Measurements from ENCODE around the gene IGSF9.

The IGSF9 gene

DNA sequence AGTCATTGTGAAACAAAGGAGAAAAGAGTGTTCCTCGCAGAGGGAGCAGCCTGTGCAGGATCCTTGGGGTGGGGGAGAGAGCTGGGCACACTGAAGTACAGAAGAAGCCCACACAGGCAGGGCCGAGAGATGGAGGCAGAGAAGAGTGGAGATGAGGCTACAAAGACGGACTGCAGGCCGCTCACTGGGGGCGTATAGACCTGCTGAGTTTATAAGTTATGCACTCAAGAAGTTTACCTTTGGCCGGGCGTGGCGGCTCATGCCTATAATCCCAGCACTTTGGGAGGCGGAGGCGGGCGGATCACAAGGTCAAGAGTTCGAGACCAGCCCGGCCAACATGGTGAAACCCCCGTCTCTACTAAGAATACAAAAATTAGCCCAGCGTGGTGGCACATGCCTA is 16.2 kb upstream of the IGSF9 start:
- ATAC-seq (no peak), DNase-seq (no peak)
- no peaks in the 10 kb centered on the region for H3K9me3 Mint-ChIP-seq
- H3K4me1 Mint-ChIP-seq: peaks cover 4% of the 10 kb centered on the region
- peaks cover 16% of the 10 kb centered on the region for H3K27me3 Mint-ChIP-seq
- no peak overlapping the region for H3K27ac Mint-ChIP-seq
- H3K4me3 Mint-ChIP-seq: no peak overlapping the region
- H3K36me3 Mint-ChIP-seq (ENCODE audit: low read depth): no peaks in the 10 kb centered on the region

DNA sequence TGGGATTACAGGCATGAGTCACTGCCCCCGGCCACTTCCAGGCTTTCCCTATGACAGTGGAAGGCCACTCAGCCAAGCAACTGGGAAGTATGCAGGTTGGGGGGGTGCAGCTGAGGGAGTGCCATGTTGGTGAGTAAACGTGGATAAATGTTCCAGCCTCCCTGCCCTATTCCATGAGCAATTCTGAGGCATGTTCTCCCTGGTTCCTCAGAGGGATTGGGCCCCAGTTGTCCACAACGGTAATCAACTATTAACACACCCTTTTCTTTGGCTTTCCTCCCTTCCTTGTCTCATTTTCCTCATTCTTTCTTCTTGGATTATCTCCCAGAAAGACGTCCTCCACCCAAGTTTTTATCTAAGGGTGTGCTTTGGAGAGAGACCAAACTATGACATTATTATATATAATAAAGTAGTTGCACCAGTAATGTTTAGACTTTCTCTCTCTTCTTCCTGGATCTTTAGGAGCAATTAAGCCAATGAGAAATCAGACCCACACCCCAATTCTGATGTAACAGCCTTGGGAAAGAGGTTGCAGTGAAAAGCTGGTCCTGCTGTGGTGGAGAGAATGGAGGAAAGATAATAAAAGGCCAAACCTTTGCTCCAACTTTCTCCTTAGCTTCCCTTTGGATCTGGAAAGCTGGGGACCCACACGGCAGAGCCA is 15.4 kb upstream of the IGSF9 start:
- no peak for DNase-seq
- H3K36me3 Mint-ChIP-seq (ENCODE audit: low read depth): no peaks in the 10 kb centered on the region
- no peak overlapping the region for H3K4me3 Mint-ChIP-seq

DNA sequence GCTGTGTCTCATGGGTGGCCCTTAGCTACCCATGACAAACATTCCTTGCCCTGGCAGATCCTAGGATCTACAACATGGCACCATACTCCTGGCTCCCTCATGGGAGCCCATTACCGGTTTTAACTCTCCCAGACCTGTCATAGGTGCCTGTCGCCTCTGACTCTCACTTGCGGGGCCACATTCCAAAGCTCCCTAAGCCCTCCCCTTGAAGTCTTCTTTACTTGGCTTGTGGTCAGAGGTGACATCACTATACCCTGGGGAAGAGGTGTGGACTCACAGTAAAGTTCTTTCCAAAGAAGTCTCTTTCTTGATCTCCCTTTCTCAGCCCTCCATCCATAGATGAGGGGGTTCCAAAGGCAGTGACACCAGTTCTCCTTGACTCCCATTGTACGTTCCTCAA is 14.0 kb upstream of the IGSF9 start:
- DNase-seq: no peak
- Mint-ChIP-seq H3K9me3 (no peaks in the 10 kb centered on the region), H3K27ac (no peak overlapping the region), H3K27me3 (peaks cover 7% of the 10 kb centered on the region), H3K4me3 (no peak overlapping the region), H3K36me3 (ENCODE audit: low read depth) (no peaks in the 10 kb centered on the region), H3K4me1 (peaks cover 4% of the 10 kb centered on the region)
- ATAC-seq: no peak

More for the DNA sequence above, 15.4 kb upstream of the IGSF9 start:
- Mint-ChIP-seq H3K4me1 (peaks cover 4% of the 10 kb centered on the region), H3K27ac (no peak overlapping the region), H3K9me3 (no peaks in the 10 kb centered on the region), H3K27me3 (peaks cover 11% of the 10 kb centered on the region)
- ATAC-seq: no peak

DNA sequence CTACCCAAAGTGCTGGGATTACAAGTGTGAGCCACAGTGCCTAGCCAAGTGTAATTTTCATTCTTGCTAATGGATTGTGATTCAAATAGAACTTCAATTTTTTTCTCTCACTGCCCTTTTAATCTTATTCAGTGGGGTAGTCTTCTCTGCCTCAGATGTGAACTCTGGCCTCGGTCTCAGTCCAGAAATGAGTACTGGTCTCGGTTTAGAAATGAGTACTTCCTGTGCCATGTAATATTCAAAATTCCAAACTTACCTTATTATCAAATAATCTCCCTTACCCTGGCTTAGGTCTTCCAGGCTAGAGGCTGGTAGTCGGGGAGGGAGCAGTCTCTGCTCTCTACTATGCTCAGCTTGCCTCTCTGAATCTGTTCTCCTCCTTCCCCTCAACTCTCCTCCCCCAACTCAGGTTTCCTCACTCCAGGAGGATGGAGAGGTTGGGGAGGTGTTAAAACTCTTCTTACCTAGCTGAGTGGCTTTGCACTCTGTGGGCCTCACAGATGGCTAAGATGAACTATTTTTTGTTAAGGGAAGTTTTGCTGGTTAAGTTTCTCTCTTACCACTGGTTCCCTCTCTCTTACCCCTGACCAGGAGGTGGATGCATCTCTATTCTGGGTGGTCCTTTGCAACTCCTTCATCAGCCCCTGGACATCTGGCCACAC is 13.4 kb upstream of the IGSF9 start:
- ATAC-seq (peak; percentile 7), DNase-seq (no peak)
- Mint-ChIP-seq H3K27me3 (peaks cover 10% of the 10 kb centered on the region), H3K4me1 (peaks cover 4% of the 10 kb centered on the region), H3K4me3 (no peak overlapping the region), H3K27ac (no peak overlapping the region), H3K36me3 (ENCODE audit: low read depth) (no peaks in the 10 kb centered on the region), H3K9me3 (no peaks in the 10 kb centered on the region)

DNA sequence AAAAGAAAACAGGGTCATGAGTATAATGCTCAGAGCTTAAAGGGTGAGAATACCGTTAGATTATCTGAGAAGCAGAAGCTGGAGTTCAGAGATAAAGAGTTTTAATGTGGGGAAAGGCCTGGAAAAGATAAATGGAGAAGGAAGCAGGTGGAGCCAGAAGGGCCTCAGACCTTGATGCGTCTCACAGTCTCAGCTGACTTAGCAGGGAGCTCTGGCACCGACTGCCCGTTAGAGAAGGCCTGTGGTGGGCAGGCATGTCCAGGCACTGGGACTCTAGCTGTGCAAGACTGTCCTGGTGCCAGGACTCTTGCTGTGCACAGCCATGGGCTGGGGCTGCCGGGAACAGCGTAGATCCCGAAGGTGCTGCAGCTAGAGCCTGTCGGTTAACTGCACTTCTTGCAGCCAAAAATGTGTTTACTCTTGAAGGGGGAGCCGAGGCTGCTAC is 12.4 kb upstream of the IGSF9 start:
- no peaks in the 10 kb centered on the region for H3K9me3 Mint-ChIP-seq
- H3K4me3 Mint-ChIP-seq: no peak overlapping the region
- no peak overlapping the region for H3K27ac Mint-ChIP-seq
- ATAC-seq (no peak), DNase-seq (no peak)
- H3K27me3 Mint-ChIP-seq: peaks cover 12% of the 10 kb centered on the region
- no peaks in the 10 kb centered on the region for H3K36me3 Mint-ChIP-seq (ENCODE audit: low read depth)
- peaks cover 4% of the 10 kb centered on the region for H3K4me1 Mint-ChIP-seq

DNA sequence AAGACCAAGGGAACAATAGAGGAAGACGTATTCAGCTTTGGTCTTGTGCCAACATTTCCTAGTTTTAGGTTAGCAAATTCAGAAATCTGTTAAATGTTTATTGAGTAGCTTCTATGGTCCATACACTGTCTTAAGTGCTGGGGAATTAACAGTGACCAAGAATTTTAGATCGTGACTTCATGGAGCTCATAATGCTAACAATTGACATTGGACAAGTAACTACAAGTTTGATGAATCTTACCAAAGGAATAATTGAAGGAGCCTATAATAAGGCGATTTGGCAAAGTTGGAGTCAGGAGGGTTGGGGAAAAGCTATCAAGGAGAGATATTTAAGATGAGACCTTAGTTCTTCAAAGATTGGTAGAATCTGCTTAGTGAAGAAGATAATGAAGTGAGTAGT is 10.0 kb upstream of the IGSF9 start:
- Mint-ChIP-seq H3K36me3 (ENCODE audit: low read depth) (no peaks in the 10 kb centered on the region), H3K4me3 (no peak overlapping the region), H3K9me3 (no peaks in the 10 kb centered on the region), H3K27ac (no peak overlapping the region), H3K27me3 (peaks cover 11% of the 10 kb centered on the region), H3K4me1 (peaks cover 4% of the 10 kb centered on the region)
- ATAC-seq (no peak), DNase-seq (no peak)

DNA sequence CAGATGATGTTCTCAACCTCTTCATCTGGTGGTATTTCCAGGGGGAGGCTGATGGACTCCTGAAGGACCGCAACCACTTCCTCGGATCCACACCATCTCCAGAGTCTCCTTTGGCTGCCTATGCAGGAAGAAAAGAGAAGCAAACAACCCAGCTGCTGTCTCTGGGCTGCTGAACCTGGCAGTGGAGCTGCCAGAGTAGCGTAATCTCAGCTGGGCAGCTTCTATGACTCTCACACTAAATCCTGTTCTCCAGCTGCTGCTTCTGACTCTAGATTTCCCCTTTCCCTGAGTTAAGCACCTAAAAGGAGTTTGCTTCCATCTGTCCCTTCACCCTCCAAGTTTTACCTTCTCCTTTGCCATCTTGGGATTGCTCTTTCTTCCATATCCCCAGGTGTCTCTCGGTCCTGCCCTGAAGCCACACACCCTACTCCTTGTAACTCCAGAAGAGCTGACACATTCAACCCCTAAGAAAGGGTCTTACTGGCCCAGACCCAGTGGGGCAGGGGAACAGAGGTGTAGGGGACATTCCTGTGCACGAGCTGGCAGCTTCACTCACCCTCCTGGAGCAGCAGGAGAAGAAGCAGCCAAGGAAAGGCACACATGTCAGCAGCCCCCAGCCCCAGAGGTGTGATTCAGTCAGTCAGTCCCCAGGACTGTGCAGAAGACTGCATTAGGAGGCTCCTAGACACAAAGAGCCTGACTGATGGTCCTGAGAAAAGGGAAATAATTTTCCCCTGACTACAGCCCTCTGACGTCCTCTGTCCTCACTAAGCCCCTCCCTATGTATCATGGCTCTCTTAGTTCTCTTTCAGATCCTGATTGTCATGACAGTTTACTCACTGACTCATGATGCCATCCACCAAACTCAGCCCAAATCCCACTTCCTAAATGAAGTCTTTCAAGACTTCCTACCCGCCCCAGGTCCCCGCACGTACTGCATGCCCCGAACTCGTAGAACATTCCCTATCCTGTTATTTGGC is 8.4 kb upstream of the IGSF9 start, which contains the start of gene SLAMF9:
Gene SLAMF9, minus strand, starts transcription at position 702 of the 980 bp plus-strand sequence. Its CDS starts 100 bp downstream, at position 602.
- Mint-ChIP-seq H3K4me1 (peaks cover 2% of the 10 kb centered on the region), H3K36me3 (ENCODE audit: low read depth) (no peaks in the 10 kb centered on the region), H3K9me3 (no peaks in the 10 kb centered on the region), H3K27me3 (peaks cover 11% of the 10 kb centered on the region), H3K4me3 (no peak within 1 kb of the TSS), H3K27ac (no peak within 1 kb of the TSS)
- DNase-seq: no peak
- ATAC-seq: no peak

DNA sequence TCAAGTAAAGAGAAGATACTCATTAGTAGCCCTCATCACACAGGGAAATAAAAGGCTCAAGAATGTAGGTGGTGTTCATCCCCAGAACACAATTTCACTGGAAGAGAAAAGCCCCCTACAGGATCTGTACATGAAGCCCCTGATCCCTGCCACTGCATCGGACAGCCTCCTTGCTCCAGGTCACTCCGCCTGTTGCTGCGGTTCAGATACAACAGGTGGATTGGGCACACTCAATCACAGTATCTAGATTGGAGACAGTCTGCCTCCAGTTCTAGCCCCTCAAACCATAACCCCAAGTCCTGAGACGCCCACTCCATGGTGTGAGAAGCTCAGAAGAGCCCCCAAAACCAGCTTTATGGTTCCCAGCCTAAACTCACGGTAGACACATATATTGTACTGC is 7.5 kb upstream of the IGSF9 start:
- peaks cover 11% of the 10 kb centered on the region for H3K27me3 Mint-ChIP-seq
- H3K36me3 Mint-ChIP-seq (ENCODE audit: low read depth): no peaks in the 10 kb centered on the region
- H3K27ac Mint-ChIP-seq: no peak overlapping the region
- no peaks in the 10 kb centered on the region for H3K4me1 Mint-ChIP-seq
- H3K4me3 Mint-ChIP-seq: no peak overlapping the region
- H3K9me3 Mint-ChIP-seq: no peaks in the 10 kb centered on the region
- no peak for DNase-seq
- no peak for ATAC-seq

DNA sequence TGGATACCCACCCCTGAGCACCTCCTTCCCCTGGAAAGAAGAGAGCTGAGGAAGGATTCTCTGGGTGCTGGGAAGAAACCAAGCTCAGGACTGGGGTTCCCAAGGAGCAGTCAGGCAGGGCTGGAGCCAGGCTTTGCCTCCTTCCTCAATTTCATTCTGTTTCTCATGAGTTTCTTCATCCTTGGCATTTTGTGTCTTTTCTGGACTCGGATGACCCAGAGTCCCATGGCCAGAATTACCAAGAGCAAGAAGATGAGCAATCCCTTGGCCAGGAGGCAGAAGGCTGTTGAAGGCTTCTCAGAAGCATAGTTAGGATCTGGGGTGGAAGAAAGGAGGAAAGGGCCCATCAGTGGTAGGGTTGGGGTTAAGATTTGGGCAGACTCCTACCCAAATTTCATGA is 6.1 kb upstream of the IGSF9 start:
- Mint-ChIP-seq H3K4me1 (no peaks in the 10 kb centered on the region), H3K36me3 (ENCODE audit: low read depth) (no peaks in the 10 kb centered on the region), H3K27me3 (peaks cover 13% of the 10 kb centered on the region), H3K4me3 (no peak overlapping the region), H3K9me3 (no peaks in the 10 kb centered on the region), H3K27ac (no peak overlapping the region)
- ATAC-seq: no peak
- no peak for DNase-seq

DNA sequence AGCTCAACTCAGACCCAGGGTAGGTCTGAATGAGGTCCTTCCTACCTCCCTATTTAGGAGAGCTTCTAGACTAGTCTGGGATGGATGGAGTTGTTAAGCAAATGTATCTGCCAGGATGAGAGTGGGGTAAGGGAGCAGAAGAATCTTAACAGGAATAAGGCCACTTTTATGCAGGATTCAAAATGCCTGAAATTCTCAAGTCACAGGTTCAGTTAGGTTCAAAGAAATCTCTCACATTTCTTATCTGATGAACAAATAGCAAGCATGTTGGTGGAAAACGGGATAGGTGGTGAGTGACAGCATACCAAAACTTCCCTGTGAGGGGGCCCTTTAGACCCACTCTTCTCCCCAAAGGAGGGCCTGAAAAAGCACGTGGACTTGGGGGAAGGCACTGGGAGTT is 5.6 kb upstream of the IGSF9 start:
- no peak overlapping the region for H3K27ac Mint-ChIP-seq
- no peaks in the 10 kb centered on the region for H3K9me3 Mint-ChIP-seq
- peaks cover 1% of the 10 kb centered on the region for H3K4me1 Mint-ChIP-seq

DNA sequence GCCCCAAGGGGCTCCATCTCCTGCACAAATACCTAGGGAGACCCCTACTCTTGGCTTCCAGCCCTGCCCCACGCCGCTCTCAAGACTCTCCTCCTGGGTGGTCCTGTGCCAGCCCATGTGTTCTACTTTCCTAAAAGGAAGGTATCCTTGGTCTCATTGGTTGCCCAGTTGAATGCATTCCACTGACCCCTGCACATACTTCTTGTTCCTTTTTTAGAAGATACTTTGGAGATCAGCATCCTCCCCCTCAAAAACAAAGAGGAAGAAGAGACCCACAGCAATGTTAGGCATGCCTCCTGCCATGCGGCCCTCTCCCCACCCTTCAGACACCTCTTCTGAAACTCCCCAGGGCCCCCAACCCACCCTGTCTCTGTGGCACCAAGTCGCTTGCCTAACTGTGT is 4.6 kb upstream of the IGSF9 start:
- Mint-ChIP-seq H3K4me1 (peaks cover 6% of the 10 kb centered on the region), H3K27me3 (peaks cover 15% of the 10 kb centered on the region), H3K36me3 (ENCODE audit: low read depth) (no peaks in the 10 kb centered on the region), H3K9me3 (no peaks in the 10 kb centered on the region), H3K27ac (no peak overlapping the region), H3K4me3 (no peak overlapping the region)
- DNase-seq: no peak
- ATAC-seq: no peak

More for the DNA sequence above, 5.6 kb upstream of the IGSF9 start:
- Mint-ChIP-seq H3K4me3 (no peak overlapping the region), H3K27me3 (peaks cover 13% of the 10 kb centered on the region), H3K36me3 (ENCODE audit: low read depth) (no peaks in the 10 kb centered on the region)
- ATAC-seq: no peak
- DNase-seq: no peak

DNA sequence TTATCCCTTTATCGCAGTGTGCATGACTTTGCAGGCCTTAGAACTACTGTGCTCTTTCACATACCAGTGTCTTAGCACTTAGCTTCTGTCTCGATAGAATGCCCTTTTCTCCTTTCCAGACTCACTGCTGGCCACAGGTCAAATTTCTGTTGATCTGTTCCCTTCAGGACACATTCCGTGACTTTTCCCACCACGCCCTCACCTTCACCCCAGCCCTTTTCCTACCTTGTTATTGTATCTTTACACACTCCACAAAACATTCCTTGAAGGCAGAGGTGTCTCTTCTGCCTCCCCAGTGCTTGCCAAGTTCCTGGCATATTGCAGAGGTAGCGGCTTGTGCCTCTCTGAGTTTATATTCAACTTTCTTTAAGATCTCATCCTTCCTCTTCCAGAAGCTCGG is 3.7 kb upstream of the IGSF9 start:
- Mint-ChIP-seq H3K27ac (no peak overlapping the region), H3K36me3 (ENCODE audit: low read depth) (no peaks in the 10 kb centered on the region), H3K27me3 (peaks cover 20% of the 10 kb centered on the region), H3K9me3 (no peaks in the 10 kb centered on the region), H3K4me3 (no peak overlapping the region), H3K4me1 (peaks cover 6% of the 10 kb centered on the region)
- DNase-seq (no peak), ATAC-seq (no peak)

DNA sequence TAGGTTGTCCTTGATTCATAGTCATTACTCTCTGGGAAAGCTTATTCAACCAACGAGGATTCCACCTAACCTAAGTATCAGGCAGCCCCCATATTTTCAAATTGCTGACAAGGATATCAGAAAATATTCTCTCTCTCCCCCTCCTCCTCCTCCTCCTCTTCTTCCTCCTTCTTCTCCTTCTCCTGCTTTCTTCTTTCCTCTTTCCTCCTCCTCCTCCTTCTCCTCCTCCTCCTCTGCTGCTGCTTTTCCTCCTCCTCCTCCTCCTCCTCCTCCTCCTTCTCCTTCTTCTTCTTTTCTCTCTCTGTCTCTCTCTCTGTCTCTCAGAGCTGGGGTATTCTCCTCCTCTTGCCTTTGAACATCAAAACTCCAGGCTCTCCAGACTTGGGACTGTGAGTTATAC is 2.5 kb upstream of the IGSF9 start:
- Mint-ChIP-seq H3K4me3 (no peak overlapping the region), H3K27me3 (peaks cover 25% of the 10 kb centered on the region), H3K27ac (no peak overlapping the region), H3K4me1 (peaks cover 6% of the 10 kb centered on the region), H3K36me3 (ENCODE audit: low read depth) (no peaks in the 10 kb centered on the region), H3K9me3 (no peaks in the 10 kb centered on the region)
- DNase-seq: no peak
- ATAC-seq: no peak

DNA sequence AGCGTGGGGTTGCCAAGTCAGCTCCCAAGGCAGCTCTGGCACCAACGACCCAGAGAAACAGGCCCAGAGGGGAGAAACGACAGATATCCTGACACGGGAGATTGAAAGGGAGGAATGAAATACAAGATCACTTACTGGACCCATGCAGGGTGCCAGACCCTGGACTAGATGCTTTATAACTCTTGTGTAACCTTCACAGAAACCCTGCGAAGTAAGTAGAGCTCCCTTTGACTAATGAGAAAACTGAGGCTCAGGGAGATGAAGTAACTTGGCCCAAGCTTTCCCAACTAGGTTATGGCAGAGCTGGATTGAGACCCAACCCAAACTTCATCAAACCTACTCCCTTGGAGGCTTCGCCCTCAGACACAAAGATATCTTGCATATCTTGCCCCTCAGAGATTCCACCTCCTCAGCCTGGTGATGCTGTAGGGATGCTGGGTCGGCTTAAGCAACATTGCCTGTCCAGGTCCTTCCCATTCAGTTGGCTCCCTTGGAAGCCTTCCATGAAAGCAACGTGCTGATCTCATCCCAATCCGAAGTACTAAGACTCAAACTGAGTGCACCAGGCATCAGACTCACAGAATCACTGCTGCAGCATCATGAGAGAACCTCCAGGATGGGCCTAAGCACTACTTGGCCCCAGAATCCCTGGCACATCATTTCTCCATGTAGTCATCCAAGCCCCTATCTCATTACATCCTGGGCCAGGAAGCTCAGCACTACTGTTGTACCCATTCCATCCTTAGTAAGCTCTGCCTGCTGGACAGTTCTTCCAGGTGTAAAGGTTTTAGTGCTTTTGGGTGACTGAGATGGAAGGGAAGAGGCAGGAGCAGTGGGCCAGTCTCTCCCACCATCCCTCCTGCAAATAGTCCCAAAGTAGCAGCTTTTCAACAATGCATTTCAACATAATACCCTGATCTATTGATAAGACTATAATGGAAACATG is 1.1 kb upstream of the IGSF9 start:
- no peak for DNase-seq
- Mint-ChIP-seq H3K27me3 (peaks cover 28% of the 10 kb centered on the region), H3K36me3 (ENCODE audit: low read depth) (no peaks in the 10 kb centered on the region), H3K27ac (no peak overlapping the region), H3K4me1 (peaks cover 6% of the 10 kb centered on the region), H3K9me3 (no peaks in the 10 kb centered on the region), H3K4me3 (no peak overlapping the region)
- no peak for ATAC-seq

All from activated naive CD8-positive, alpha-beta T cell treated with anti-CD3 and anti-CD28 coated beads, Interleukin-2, amount 50 U/mL, for 24 hours (primary cell).